ENCODE data around the gene CTSC.

The CTSC gene
- long read RNA-seq, donor 1, full-length matches to known transcripts, result 101 of 109 reads
- long read RNA-seq, donor 1, partial matches to known transcripts, result 8 of 109 reads
- long read RNA-seq, donor 1, other reads (novel, unspliced or antisense), result 0 of 109 reads
- long read RNA-seq, donor 2, full-length matches to known transcripts, result 54 of 64 reads
- long read RNA-seq, donor 2, partial matches to known transcripts, result 10 of 64 reads
- long read RNA-seq, donor 2, other reads (novel, unspliced or antisense), result 0 of 64 reads
- long read RNA-seq, donor 3, full-length matches to known transcripts, result 42 of 42 reads
- long read RNA-seq, donor 3, partial matches to known transcripts, result 0 of 42 reads
- long read RNA-seq, donor 3, other reads (novel, unspliced or antisense), result 0 of 42 reads
- long read RNA-seq, donor 4, full-length matches to known transcripts, result 63 of 74 reads
- long read RNA-seq, donor 4, partial matches to known transcripts, result 11 of 74 reads
- long read RNA-seq, donor 4, other reads (novel, unspliced or antisense), result 0 of 74 reads
- long read RNA-seq, donor 5, full-length matches to known transcripts, result 66 of 74 reads
- long read RNA-seq, donor 5, partial matches to known transcripts, result 8 of 74 reads
- long read RNA-seq, donor 5, other reads (novel, unspliced or antisense), result 0 of 74 reads
- long read RNA-seq, donor 6, full-length matches to known transcripts, result 65 of 81 reads
- long read RNA-seq, donor 6, partial matches to known transcripts, result 16 of 81 reads
- long read RNA-seq, donor 6, other reads (novel, unspliced or antisense), result 0 of 81 reads
- long read RNA-seq, donor 7, full-length matches to known transcripts, result 107 of 148 reads
- long read RNA-seq, donor 7, partial matches to known transcripts, result 35 of 148 reads
- long read RNA-seq, donor 7, other reads (novel, unspliced or antisense), result 6 of 148 reads
- long read RNA-seq, donor 8, full-length matches to known transcripts, result 82 of 96 reads
- long read RNA-seq, donor 8, partial matches to known transcripts, result 14 of 96 reads
- long read RNA-seq, donor 8, other reads (novel, unspliced or antisense), result 0 of 96 reads

DNA sequence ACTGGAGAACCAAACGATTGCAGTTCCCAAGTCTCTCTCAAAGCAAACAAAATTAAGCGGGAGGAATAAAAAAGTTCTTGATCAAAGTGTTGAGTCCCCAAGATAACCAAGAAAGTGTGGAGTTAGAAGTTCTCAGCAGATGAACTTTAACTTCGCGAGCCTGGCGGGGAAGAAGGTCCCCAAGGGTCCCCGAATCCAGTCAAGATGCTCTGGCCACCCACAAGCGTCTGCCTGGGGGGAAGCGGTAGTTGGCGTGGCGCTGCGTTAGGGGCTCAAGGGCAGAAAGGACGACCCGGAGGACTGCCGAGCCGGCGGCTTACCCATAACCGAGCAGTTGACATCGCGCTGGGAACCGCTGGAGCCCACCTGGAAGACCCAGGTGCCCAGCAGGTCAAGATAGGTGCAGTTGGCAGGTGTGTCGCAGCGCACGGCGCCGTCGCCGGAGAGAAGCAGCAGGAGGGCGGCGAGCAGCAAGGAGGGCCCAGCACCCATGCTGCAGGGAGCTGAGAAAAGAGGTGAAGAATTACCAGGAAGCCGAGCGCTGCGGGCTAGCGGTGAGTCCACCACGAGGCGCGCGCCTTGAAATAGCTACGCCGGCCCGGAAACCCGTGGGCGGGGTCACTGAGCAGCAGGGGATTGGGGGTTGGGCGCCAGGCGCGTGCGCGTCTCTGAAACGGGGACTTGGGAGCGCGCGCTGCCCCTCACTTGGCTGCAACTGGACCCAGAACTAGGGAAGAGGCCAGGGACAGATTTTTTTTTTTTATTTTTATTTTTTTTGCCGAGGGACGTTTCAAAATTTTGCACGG lies at the start of gene CTSC:
Gene CTSC, minus strand, starts transcription at position 556 of the 806 bp plus-strand sequence. Its CDS starts 64 bp downstream, at position 492.
- DNase-seq, result peak; percentile 88

DNA sequence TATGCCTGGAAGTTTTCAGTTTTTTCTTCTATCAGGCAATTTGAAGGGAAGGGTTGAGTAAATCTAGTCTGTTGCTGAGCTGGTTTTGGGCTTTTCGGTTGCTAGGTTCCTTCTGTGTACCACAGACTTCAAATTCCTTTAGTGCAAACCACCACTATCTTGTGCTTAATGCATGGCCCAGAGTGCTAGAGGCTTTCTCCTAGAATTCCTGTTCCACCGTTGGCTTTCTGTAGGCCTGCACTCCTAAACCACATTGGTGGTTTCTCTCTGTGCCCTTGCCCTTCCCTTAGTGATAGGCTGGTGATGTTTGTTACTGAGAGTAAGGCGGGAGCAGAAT lies 47.1 kb upstream of the CTSC start:
- DNase-seq, result no peak

DNA sequence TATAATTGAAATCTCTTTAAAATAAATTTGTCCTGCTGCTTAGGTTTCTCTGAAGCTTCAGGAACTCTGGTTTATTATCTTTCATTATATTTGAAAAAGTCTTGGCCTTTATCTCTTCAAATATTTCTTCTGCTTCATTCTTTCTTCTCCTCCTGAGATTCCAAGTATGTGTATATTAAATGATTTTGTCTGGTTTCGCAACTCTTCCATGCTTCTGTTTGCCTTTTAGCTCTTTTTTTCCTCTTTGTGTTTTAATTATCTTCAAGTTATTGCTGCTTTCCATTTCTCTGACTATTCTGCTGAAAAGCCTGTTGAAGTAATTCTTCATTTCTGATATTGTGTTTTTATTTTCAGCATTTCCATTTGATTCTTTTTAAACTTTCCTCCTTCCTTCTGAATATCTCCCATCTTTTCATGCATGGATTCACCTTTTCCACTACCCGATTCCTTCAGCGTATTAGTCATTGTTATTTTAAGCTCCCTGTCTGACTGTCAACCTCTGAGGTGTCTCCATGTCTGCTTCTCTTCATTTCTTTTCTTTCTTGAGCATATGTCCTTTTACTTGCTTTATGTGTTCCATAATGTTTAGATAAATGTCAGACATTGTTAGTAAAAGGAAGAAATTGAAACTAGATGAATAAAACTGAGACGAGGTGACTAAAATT lies 46.6 kb upstream of the CTSC start:
- no peak for DNase-seq

DNA sequence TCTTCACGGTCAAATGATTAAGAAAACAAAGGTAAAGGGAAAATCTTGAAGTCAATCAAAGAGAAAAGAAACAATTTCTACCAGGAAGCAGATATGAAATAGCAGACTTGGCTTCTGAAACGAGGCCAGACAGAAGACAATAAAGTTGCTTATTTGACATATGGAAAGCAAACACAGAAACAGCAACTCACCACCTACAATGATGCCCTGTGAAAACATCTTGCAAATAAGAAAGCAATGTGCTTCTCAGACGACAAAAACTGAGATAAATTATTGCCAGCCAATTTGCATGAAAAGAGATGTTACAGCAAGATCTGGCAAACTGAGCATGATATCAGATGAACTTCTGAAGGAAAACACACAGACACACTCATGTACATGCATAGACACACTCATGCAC lies 45.9 kb upstream of the CTSC start:
- DNase-seq, result no peak

DNA sequence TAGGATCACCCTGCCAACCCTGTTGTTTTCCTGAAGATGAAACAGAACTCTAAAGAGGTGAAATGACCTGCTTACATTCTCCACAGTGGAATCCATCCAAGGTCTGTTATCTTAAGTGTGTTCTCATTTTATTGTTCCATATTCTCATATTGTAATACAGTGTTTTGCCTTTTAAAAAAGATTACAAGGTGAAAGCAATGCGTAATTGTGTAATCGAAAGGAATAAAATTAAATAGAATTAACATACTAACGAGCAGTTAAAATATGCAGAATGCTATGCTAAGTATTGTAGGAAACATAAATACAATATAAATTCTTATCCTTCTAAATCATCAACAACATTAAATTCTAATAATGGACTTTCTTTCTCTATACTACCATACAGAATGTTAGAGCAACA lies 41.6 kb upstream of the CTSC start:
- no peak for DNase-seq

DNA sequence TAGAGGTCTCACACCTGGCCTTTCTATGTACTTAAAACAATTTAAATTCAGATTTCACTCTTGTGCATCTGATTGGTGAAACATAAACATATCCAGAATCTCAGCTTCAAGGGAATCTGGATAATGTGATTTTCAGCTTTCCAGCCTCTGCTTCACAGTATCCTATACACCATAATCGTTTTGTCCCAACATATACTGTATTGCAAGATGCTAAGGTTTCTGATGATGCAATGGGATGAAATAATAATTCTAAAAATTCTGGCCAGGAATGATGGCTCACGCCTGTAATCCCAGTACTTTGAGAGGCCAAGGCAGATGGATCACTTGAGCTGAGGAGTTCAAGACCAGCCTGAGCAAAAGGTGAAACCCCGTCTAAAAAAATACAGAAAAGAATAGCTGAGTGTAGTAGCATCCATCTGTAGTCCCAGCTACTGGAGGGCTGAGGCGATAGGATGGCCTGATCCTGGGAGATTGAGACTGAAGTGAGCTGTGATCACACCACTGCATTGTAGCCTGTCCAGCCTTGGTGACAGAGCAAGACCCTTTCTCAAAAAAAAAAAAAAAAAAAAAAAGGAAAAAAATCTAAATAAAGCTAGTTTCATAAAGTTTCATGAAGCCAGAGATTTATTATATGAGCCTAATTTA lies 41.0 kb upstream of the CTSC start:
- DNase-seq, result no peak

DNA sequence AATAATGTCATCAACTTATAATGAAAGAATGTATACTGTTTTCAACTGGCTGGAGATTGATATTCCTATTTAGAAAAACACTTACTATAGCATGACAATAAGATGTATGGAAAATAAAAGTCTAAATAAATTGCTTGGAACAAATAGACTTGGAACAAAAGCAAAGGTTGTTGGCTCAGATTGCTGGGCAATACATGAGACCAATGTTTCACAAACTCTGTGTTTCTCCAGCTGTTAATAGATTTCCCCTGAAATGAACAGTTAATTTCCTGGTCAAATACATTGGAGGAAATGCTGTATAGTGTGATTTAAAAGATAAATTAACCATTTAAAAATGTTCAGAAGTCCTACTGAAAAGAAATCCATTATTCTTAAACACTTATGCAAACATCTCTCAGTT lies 40.1 kb upstream of the CTSC start:
- DNase-seq, result no peak

DNA sequence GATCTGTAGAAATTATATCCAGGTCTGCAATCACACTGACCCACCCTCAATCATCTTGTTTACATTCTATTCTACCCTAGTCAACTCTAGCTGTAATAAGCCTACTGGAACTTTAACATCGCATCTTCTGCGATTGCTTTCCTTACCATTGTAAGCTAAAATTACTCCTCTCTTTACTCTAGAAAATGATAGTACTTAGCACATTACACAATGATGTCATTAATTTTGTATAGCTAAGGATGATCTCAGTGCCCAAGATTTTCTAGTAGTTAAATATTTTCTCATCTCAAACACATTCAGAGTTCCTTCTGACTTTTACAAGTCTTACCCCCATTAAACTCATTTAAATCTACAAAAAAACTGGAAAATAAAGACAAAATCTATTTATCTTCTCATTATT lies 39.6 kb upstream of the CTSC start:
- no peak for DNase-seq

DNA sequence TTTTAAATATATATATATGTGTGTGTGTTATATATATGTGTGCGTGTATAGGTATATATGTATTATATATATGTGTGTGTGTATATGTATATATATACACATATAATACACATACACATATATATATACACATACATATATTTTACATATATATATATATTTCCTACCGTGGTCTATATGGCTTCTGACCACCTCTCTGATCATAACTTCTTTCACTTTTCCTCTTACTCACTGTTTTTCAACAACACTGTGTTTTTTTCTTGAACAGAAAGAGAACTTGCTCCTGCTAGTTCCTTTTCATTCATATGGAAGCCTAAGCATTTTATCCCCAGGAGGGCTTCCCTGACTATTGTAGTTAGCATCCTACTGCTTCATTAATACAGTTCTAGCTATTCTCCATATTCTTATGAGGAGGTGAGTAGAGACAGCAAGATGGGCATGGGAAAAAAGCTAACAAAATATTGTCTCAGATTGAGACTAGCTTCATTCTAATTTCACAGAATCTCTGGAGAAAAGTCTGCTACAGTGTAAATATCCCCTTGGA lies 38.5 kb upstream of the CTSC start:
- no peak for DNase-seq

DNA sequence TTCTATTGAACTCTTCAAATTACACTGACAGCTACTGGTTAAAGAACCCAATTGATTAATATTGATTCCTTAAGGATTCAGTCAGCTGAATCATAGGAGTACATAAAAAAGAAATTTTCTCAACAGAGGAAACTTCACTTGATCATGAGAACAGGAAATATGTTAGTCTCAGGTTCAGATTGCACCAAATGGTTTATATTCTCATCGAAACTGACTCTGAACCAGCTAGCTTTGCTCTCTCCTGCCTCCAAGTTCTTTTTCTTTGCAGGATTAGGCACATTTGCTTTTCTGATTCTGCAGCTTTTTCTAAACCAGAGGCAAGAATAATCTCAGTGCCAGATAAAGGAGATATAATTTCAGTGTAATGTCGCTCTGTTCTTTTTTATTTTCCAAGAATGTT lies 33.2 kb upstream of the CTSC start:
- DNase-seq, result no peak

DNA sequence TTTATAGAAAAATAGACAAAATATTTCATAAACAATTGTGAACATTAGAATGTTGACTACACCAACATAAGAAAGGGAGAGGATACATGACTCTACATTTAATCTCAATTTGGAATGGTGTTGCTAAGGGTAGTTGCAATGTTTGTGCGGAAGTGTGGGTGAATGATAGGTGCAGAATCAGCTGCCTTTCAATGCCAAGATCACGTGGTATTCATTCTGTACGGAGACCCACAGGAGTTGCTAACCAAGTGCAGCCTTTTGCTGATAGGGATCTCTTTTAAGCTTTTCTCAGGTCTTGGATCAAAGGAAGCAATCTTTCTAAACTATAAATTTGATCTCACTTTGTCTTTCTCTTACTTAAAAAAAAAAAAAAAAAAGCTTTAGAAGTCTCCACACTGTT lies 29.8 kb upstream of the CTSC start:
- DNase-seq, result no peak

DNA sequence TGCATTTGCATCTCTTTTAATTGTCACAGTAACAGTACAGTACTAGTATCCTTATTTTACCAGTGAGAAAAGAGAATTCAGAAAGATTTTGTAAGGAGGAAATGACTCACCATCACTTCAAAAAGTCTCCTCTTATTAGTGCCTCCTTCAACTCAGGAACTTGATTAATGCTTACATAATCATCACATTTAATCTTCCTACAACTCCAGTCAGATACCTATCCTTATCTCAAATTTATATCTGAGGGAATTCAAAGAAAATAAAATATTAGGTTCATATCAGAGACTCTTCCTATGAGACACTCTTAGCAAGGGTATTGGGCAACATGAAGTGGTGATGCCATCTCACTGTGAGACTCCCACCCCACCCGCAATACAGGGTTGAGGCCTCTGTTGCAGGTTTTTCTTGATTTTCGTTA lies 26.1 kb upstream of the CTSC start:
- DNase-seq, result no peak

DNA sequence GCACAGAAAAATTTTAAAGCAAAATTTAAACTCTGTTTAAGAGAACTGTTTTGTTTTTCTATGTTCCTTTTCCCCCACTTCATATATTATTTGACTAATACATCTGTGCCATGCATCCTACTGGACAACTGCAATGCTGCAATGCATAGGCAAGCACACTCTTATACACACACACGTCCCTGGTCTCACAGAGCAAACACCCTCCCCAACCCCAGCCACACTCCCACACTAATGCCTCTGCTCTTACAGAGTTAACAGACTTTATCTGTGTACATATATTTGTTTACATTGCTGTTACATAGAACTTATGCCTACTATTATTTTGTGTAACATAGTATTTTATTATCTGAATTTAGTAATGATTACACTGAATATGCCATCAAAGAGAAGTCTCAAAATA lies 25.5 kb upstream of the CTSC start:
- no peak for DNase-seq

DNA sequence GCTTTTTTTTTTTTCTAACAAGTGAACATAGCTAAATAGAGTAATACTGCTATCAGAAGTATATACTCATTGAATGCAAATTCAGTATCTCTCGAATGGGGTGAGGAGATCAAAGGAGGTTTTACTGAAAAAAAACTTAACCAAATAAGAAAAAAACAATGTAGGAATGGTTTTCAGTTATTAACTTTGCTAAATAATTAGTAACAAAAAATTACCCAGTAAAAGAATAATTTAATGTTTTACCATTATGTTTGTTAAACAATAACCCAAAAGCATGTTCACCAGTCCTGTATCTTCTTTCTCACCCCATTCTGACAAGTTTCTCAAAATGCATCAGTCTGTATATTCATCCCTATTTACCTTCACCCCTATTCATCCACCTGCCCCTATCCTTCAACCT lies 22.6 kb upstream of the CTSC start:
- no peak for DNase-seq

DNA sequence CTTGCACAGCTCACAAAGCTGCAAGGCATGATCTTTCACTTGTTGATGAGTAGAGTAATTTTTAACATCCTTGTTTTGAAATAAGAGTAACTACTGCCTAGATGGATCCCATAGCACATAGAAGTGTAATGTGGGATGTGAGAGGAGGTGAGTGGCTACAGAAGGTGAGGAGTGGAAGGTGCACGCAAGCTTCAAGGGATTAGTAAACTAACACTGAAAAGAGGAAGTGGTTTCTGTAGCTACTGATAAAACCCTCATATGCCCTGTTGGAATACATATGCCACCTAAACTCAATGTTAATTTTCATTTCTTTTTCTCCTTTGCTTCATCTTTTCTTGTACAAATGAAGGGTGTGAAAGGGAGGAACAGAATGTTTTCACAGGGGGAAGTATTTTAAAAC lies 22.0 kb upstream of the CTSC start:
- no peak for DNase-seq

DNA sequence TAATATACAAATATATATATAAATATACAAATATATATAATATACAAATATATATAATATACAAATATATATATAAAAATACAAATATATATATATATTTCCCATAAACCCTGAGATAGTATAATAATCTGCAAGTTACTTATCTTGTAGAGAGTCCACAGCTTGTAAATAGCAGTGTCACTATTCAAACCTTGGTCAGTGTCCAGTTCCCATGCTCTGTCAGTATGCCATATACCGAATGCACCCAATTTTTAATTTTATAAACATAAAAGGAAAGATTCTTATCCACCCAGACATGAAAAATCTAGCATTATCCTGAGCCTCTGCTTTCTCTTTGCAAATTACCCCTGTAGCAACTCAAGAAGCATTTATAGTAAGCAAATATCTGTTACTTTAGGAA lies 21.6 kb upstream of the CTSC start:
- no peak for DNase-seq

DNA sequence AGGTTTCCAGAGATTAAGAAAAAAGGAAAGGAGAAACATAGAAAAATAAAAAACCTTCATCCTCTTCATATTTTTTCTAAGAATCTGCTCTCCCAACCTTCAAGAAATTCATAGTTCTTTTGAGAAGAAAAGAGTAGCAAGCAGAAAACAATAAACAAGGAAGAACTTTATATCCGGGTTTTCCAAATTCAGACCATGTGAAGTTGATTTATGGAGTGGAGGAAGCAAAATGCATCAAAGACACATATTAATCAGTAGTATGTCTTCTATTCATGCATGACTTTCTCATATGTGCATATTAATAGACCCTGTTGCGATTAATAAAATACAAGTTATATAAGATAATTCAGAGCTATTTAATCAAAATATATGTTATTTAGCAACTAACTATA lies 20.5 kb upstream of the CTSC start:
- DNase-seq, result no peak

DNA sequence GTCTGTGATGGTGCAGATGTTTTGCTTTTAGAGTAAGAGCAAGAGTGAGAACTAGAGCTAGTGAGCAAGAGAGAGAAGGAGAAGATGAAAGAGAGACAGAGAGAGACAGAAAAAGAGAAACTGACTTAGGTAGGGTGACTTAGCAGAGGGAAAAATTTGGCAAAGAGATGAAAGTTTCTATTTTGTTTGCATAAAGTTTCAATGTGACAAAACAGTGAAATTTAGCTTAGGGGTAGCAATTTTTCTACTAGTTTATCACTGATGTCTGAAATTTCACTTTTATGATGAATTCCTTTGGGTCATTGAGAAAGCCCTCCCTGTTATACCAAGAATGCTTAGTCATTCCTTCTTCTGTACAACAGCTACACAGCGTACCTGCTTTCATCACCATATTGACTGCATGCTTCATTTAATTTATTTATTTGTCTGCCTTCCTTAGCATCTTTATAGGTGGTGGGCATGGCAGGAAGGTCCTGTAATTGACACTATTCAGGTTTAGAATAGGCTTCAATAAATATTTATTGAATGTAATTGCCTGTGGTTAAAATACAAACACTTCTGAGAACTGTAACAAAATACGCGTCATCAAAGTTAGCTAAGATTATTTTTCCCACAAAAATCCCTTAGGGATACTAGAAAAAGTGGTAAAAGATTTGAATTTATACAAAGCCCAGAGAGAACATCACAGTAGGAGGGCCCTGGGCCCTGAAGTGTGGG lies 19.9 kb upstream of the CTSC start:
- DNase-seq, result no peak

DNA sequence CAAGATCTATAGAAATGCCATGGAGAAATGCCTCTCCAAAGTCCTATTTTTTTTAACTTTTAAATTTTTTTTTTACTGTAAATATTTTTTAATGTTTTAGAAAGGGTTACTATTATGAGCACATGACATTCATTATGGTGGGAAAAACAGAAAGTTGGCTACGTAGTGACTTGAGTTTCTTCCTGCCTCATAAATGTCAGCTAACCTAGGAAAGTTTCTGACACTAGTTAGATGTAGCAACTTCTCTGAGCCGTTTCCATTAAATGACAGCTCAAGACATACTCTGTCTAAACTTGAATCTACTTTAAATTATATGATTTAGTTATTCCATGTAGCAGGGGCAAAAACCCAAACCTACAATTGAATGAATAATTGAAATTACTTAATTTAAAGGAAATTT lies 18.4 kb upstream of the CTSC start:
- DNase-seq, result no peak

DNA sequence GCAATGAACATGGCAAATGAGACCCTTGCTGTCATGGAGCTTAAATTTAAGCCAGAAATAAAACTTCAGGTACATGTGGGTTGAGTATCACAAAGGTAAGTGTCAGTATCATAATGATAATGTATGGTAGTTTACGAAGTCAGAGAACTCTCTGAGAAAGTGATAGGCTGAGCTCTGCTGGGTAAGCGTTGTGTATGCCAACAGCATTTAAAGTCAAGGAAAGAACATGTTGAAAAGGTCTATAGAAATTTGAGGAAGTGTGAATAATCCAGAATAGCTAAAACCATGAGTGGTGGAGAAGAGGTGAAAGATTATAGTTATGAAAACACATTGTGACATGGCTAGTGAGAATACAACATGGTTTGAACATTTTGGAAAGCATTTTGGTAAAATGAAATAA lies 17.4 kb upstream of the CTSC start:
- DNase-seq, result no peak
